Measurements from ENCODE around the gene MRPL28. TPM values are rescaled to one million over a fixed set of nuclear protein-coding genes. Genes with fewer than 3 reads are reported as not detected.

MRPL28 gene
- total and polyA plus RNA-seq, 4 donors = 28.3 to 63.4 (median 50.1) TPM

- Histone ChIP-seq H3K4me1 (ENCODE audit: control insufficient read depth in 4 of 4, insufficient read depth in 4 of 4, low read length in 3 of 4) (peaks cover 0 to 4% (median 0%) of the 10 kb centered on the region in 4 donors), H3K9ac (ENCODE audit: low read depth in 1 of 2, low read length in 2 of 2) (no peak overlapping the region), H3K4me3 (ENCODE audit: low read depth in 1 of 3, low read length in 3 of 3) (no peak overlapping the region), H3K9me3 (ENCODE audit: control insufficient read depth in 4 of 4, low read length in 3 of 4) (no peaks in the 10 kb centered on the region), H3K36me3 (ENCODE audit: control insufficient read depth in 4 of 4, insufficient read depth in 3 of 4, low read depth in 1 of 4, low read length in 3 of 4) (no peaks in the 10 kb centered on the region), H3K27ac (ENCODE audit: low read depth in 1 of 2, low read length in 2 of 2) (no peak overlapping the region), H3K27me3 (ENCODE audit: control insufficient read depth in 4 of 4, insufficient read depth in 4 of 4, low read length in 3 of 4) (no peaks in the 10 kb centered on the region)
- 89% methylated on average over 10 of the region's 10 CpGs for WGBS
- no peak for TF ChIP-seq ZBTB33 (IDR thresholded peaks at IDR 0.05)
- TF ChIP-seq GABPA (IDR thresholded peaks at IDR 0.05 in 1 of 2, conservative IDR thresholded peaks at IDR 0.05 in 1 of 2) = no peak
- no peak for TF ChIP-seq SP1 (IDR thresholded peaks at IDR 0.05)
- no peak for TF ChIP-seq NR2F2 (IDR thresholded peaks at IDR 0.05)
- no peak for TF ChIP-seq FOXA2 (IDR thresholded peaks at IDR 0.05)
- no peak for TF ChIP-seq HNF4G (IDR thresholded peaks at IDR 0.05)
- no peak for TF ChIP-seq RXRA (IDR thresholded peaks at IDR 0.05)
- TF ChIP-seq EGR1 (IDR thresholded peaks at IDR 0.05; ENCODE audit: low read depth in 2 of 2) = no peak
- TF ChIP-seq YY1 (IDR thresholded peaks at IDR 0.05) = no peak
- TF ChIP-seq RAD21 (IDR thresholded peaks at IDR 0.05) = no peak
- no peak for TF ChIP-seq CTCF (IDR thresholded peaks at IDR 0.05; ENCODE audit: low read depth, low read length, missing input control)
- no peak for DNase-seq (ENCODE audit: low spot score)
Measured at GRCh38 chr16:337437-337836, 32.9 kb downstream of the MRPL28 start.

- H3K4me3 ChIP-seq (ENCODE audit: low read depth in 1 of 3, low read length in 3 of 3) = no peak overlapping the region
- H3K9ac ChIP-seq (ENCODE audit: low read depth in 1 of 2, low read length in 2 of 2) = no peak overlapping the region
- TF ChIP-seq FOXA1 (IDR thresholded peaks at IDR 0.05) (no peak), ZBTB33 (IDR thresholded peaks at IDR 0.05) (no peak), TAF1 (conservative IDR thresholded peaks at IDR 0.05) (no peak), RAD21 (IDR thresholded peaks at IDR 0.05) (no peak), GABPA (IDR thresholded peaks at IDR 0.05 in 1 of 2, conservative IDR thresholded peaks at IDR 0.05 in 1 of 2) (no peak), FOXA2 (IDR thresholded peaks at IDR 0.05) (no peak), SP1 (IDR thresholded peaks at IDR 0.05) (no peak), HNF4A (conservative IDR thresholded peaks at IDR 0.05) (no peak), ATF3 (IDR thresholded peaks at IDR 0.05) (no peak), MAX (IDR thresholded peaks at IDR 0.05) (no peak), RXRA (IDR thresholded peaks at IDR 0.05) (no peak), REST (IDR thresholded peaks at IDR 0.05) (no peak), CTCF (IDR thresholded peaks at IDR 0.05; ENCODE audit: low read depth, low read length, missing input control) (no peak), NR2F2 (IDR thresholded peaks at IDR 0.05) (no peak), YY1 (IDR thresholded peaks at IDR 0.05) (no peak), HNF4G (IDR thresholded peaks at IDR 0.05) (no peak), JUND (IDR thresholded peaks at IDR 0.05) (no peak), EGR1 (IDR thresholded peaks at IDR 0.05; ENCODE audit: low read depth in 2 of 2) (no peak)
- no peaks in the 10 kb centered on the region for H3K9me3 ChIP-seq (ENCODE audit: control insufficient read depth in 4 of 4, low read length in 3 of 4)
- H3K4me1 ChIP-seq (ENCODE audit: control insufficient read depth in 4 of 4, insufficient read depth in 4 of 4, low read length in 3 of 4) = peaks cover 0 to 4% (median 0%) of the 10 kb centered on the region in 4 donors
- no peak for DNase-seq (ENCODE audit: low spot score)
- H3K27ac ChIP-seq (ENCODE audit: low read depth in 1 of 2, low read length in 2 of 2) = no peak overlapping the region
- WGBS = 94% methylated on average over 11 of the region's 11 CpGs
- no peaks in the 10 kb centered on the region for H3K27me3 ChIP-seq (ENCODE audit: control insufficient read depth in 4 of 4, insufficient read depth in 4 of 4, low read length in 3 of 4)
- H3K36me3 ChIP-seq (ENCODE audit: control insufficient read depth in 4 of 4, insufficient read depth in 3 of 4, low read depth in 1 of 4, low read length in 3 of 4) = no peaks in the 10 kb centered on the region
Measured at GRCh38 chr16:336269-336668, 34.1 kb downstream of the MRPL28 start.

Measured in liver (tissue), 9 donors.